IPS-18a (cell line): ENCODE measurements around the gene BDKRB1.

Experiments used
- H3K27ac ChIP-seq: one replicate; pipeline ENCODE4 v1.5.1; 2013; ENCODE audit warnings: low read length
- H3K27me3 ChIP-seq: one replicate; pipeline ENCODE4 v1.6.1; 2013; ENCODE audit warnings: mild to moderate bottlenecking, low read length; ENCODE audit not compliant: control insufficient read depth, insufficient read depth
- H3K36me3 ChIP-seq: one replicate; pipeline ENCODE4 v1.6.1; 2013; ENCODE audit warnings: low read depth, low read length; ENCODE audit not compliant: control insufficient read depth
- H3K4me1 ChIP-seq: one replicate; pipeline ENCODE4 v1.6.1; 2013; ENCODE audit warnings: low read depth, low read length; ENCODE audit not compliant: control insufficient read depth
- H3K4me3 ChIP-seq: one replicate; pipeline ENCODE4 v1.5.1; 2013; ENCODE audit warnings: low read length
- H3K9ac ChIP-seq: one replicate; pipeline ENCODE4 v1.6.1; 2013; ENCODE audit warnings: mild to moderate bottlenecking, low read length, moderate library complexity
- H3K9me3 ChIP-seq: one replicate; pipeline ENCODE4 v1.6.1; 2013; ENCODE audit warnings: low read depth, low read length; ENCODE audit not compliant: control insufficient read depth

Gene BDKRB1

DNA sequence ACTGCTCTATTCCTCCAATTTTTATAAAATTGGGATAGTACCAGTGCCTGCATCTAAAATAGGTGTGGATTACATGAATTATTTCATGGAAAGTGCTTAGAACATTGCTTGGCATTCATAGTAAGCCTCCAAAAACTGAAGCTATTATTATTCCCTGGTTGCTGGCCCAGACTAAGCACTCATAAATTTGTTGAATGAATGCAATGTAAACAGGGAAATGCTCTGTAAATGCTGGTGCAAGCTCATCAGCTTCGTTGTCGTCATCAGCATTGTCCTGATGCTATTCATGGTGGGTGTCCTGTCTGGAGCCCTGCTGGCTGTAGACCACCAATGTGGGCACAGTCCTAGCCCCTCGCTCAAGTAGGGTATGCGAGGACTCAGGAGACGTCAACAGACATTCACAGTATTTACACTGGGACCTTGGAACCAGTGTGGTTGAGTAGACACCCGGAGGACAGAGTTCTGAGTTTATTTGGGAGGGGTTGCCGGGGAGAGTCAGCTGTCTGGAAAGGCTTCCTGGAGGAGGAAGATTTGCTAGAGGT, 34.8 kb upstream of the BDKRB1 start:
- no peaks in the 10 kb centered on the region for H3K36me3 ChIP-seq
- no peaks in the 10 kb centered on the region for H3K4me1 ChIP-seq
- no peak overlapping the region for H3K27ac ChIP-seq
- no peak overlapping the region for H3K4me3 ChIP-seq
- H3K27me3 ChIP-seq, result no peaks in the 10 kb centered on the region
- no peak overlapping the region for H3K9ac ChIP-seq
- H3K9me3 ChIP-seq, result no peaks in the 10 kb centered on the region

DNA sequence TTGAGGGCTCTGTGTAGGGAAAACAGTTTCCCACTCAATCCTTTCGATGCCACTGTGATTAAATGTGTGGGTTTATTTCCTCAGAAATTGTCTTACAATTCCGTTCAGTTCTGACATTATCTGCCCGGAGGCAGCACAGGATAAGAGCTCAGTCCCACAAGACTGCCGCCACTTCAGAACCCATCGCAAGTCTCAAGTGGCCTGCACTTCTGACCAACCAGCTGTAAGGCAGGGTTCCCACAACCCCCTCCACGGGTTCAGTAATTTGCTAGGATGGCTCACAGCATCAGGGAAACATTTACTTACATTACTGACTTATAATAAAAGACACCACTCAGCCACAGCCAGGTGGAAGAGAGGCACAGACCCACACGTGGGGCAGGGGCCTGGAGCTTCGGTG, 34.2 kb upstream of the BDKRB1 start:
- no peaks in the 10 kb centered on the region for H3K4me1 ChIP-seq
- no peak overlapping the region for H3K4me3 ChIP-seq

DNA sequence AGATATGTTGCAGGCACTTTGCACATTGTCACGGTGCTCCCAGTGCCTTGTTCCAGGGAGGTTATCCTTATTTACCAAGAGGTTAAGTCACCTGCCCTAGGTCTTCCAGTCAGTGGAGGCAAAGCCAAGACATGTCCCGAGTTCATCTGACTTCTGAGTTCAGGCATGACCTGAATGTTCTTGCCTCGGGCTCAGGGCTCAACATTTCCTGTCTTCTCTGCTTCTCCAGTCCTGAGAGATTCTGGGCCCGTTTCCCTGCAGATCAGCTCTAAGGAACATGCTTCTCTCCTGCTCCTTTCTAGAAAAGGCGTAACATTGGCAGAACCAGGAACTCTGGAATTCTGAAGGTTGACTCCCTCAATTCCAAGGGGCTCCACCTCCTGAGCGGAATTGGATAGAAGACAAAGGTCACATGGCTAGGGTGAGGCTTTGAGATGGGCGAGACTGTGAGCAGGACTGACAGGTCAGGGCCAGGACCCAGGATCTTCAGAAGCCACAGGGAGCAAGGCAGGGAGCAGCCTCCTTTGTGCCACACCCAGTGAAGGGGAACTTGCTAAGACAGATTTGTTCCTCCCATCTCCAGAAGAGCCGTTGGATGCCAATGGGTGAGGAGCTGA, 31.4 kb upstream of the BDKRB1 start:
- Histone ChIP-seq H3K9ac (no peak overlapping the region), H3K4me1 (no peaks in the 10 kb centered on the region), H3K9me3 (no peaks in the 10 kb centered on the region), H3K27ac (no peak overlapping the region), H3K36me3 (no peaks in the 10 kb centered on the region), H3K27me3 (no peaks in the 10 kb centered on the region), H3K4me3 (no peak overlapping the region)

More for the DNA sequence above, 34.2 kb upstream of the BDKRB1 start:
- Histone ChIP-seq H3K9me3 (no peaks in the 10 kb centered on the region), H3K27me3 (no peaks in the 10 kb centered on the region), H3K9ac (no peak overlapping the region), H3K27ac (no peak overlapping the region), H3K36me3 (no peaks in the 10 kb centered on the region)

DNA sequence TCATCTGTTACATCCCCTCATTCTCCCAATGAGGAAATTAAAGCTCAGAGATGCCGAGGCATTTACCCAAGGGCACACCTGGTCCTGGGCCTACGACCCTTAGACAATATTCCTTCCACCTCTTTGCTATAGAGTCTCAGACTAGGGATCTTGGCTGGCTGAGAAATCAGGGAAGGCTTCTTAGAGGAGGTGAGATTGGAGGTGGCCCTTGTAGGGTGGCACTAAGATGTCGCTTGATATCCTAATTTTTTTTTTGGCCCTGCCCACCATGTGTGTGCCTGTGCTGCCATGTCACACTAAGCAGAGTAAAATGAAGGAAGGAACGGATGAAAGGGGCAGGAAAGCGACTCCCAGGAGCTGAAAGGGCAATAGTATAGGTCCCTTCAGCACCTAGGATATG, 30.8 kb upstream of the BDKRB1 start:
- H3K4me1 ChIP-seq, result no peaks in the 10 kb centered on the region
- H3K9ac ChIP-seq, result no peak overlapping the region
- no peak overlapping the region for H3K27ac ChIP-seq
- H3K9me3 ChIP-seq, result no peaks in the 10 kb centered on the region
- H3K4me3 ChIP-seq, result no peak overlapping the region
- H3K27me3 ChIP-seq, result no peaks in the 10 kb centered on the region
- no peaks in the 10 kb centered on the region for H3K36me3 ChIP-seq

DNA sequence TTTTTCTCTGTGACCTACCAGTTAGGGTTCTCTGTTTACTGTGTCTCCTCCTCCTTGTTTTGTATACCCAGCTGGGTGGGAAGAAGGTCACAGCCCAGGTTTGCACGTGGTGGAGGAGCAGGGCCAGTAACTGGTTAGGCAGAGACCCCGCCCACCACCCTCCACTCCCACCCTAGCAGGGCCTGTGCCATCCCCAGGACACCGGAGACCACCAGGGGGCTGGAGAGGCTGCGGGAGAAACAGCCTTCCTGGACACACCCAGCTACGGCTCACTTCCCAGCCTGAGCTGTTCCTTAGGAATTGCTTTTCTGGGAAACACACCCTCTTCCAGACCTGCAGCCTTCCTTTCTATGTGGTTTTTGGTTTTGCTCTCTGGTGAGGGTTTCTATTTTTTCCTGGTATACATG, 30.3 kb upstream of the BDKRB1 start:
- no peak overlapping the region for H3K4me3 ChIP-seq
- H3K4me1 ChIP-seq, result no peaks in the 10 kb centered on the region
- H3K9me3 ChIP-seq, result no peaks in the 10 kb centered on the region

DNA sequence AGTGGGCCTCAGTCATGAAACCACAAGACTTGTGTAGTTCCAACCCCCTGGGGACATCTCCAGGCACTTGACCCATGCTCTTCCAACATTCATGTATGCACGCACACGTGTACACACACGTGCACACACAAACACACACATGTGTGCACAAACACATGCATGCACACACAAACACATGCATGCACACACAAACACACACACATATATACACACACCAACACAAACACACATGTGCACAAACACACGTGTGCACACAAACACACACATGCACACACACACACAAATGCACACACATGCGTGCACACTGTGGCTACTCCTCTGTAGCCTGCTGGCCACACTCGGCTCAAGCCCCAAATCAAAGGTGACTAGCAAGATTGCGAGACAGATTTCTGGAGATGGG, 28.6 kb upstream of the BDKRB1 start:
- H3K4me3 ChIP-seq, result no peak overlapping the region

More for the DNA sequence above, 30.3 kb upstream of the BDKRB1 start:
- no peak overlapping the region for H3K9ac ChIP-seq
- H3K27ac ChIP-seq, result no peak overlapping the region
- H3K27me3 ChIP-seq, result no peaks in the 10 kb centered on the region
- H3K36me3 ChIP-seq, result no peaks in the 10 kb centered on the region

DNA sequence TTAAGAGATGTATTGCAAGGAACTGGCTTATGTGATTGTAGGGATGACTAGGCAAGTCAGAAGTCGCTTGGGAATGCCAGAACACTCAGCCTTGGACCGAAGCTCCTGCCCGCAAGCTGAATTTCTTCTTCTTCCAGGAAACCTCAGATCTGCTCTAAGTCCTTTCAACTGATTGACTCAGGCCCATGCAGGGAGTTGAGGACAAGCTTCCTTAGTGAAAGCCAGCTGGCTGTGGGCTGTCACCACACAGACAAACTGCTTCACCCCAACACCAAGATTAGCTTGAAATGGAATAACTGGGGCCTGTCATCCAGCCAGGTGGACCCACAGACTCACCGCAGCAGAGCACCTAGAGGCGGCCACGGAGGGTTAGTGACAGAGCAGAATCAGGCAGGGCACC, 26.7 kb upstream of the BDKRB1 start:
- Histone ChIP-seq H3K9me3 (no peaks in the 10 kb centered on the region), H3K9ac (no peak overlapping the region), H3K4me3 (no peak overlapping the region), H3K27me3 (no peaks in the 10 kb centered on the region), H3K36me3 (no peaks in the 10 kb centered on the region), H3K27ac (no peak overlapping the region), H3K4me1 (no peaks in the 10 kb centered on the region)

More for the DNA sequence above, 28.6 kb upstream of the BDKRB1 start:
- Histone ChIP-seq H3K9ac (no peak overlapping the region), H3K27me3 (no peaks in the 10 kb centered on the region), H3K27ac (no peak overlapping the region), H3K36me3 (no peaks in the 10 kb centered on the region), H3K9me3 (no peaks in the 10 kb centered on the region), H3K4me1 (no peaks in the 10 kb centered on the region)

DNA sequence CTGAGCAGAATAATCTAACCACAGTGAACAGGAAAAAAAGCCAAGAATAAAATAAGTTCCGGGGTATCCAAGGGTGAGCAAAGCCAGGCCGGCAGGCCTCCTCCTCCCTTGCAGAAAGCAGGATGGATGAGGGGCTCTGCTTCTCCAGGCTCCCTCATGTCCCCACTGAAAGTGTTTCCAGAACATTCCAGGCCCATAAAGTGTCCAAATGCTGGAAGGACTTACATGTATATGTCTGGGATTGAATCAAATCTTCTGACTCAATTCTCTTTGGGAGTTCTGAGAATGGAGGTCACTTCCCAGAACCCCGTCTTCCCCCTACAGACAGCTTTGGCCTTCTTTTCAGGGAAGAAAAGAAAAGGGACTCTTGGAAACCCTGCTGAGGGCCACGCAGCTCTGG, 25.0 kb upstream of the BDKRB1 start:
- H3K27ac ChIP-seq, result no peak overlapping the region
- no peaks in the 10 kb centered on the region for H3K27me3 ChIP-seq
- H3K36me3 ChIP-seq, result no peaks in the 10 kb centered on the region
- H3K9me3 ChIP-seq, result no peaks in the 10 kb centered on the region
- H3K4me1 ChIP-seq, result no peaks in the 10 kb centered on the region
- H3K4me3 ChIP-seq, result no peak overlapping the region
- H3K9ac ChIP-seq, result no peak overlapping the region

DNA sequence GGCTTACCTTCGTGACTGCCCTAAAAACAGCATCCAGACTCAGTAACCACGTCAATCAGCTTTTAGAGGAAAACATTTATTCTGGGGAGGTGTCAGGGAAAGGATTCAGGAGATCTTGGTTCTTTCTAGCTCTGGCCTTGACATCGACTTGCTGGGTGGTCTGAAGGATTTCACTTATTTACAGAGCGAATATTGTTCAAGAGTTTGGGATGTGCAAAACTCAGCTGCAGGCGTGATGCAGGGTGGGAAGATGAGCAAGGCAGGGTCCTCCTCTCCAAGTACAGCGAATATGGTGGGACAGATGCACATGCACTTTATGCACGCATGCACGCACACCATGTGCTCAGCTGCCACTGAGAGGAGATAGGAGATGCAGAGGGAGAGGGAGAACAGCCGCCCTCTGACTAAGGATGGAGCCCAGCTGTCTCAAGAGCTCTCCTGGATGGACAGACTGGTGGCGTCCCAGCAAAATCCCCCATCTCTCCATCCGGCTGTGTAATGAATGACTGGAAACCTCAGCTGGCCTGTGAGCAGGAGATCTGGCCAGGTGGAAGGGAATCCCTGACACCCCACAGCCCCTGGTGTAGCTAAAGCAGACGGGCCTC, 24.4 kb upstream of the BDKRB1 start:
- Histone ChIP-seq H3K9me3 (no peaks in the 10 kb centered on the region), H3K4me3 (no peak overlapping the region), H3K4me1 (no peaks in the 10 kb centered on the region), H3K9ac (no peak overlapping the region), H3K27ac (no peak overlapping the region), H3K27me3 (no peaks in the 10 kb centered on the region), H3K36me3 (no peaks in the 10 kb centered on the region)

DNA sequence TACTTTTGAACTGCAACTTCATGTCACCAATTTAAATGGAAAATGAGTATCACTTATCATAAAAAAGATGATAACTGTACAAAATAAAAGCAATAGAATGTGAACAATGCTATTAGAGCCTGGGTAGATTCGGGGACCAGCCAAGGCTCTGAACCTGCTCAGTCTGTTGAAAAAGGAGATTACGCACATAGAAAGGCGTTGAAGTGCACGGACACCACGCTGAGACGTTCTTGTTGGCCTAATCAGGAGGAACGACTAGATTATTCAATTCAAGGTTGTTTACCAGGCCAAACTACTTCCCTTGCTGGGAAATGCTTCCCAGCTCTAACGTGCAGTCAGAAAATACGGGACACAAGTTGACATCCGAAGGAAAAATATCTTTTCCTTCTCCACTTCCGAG, 23.5 kb upstream of the BDKRB1 start:
- Histone ChIP-seq H3K4me3 (no peak overlapping the region), H3K4me1 (no peaks in the 10 kb centered on the region), H3K9ac (no peak overlapping the region), H3K36me3 (no peaks in the 10 kb centered on the region), H3K9me3 (no peaks in the 10 kb centered on the region), H3K27ac (no peak overlapping the region), H3K27me3 (no peaks in the 10 kb centered on the region)

DNA sequence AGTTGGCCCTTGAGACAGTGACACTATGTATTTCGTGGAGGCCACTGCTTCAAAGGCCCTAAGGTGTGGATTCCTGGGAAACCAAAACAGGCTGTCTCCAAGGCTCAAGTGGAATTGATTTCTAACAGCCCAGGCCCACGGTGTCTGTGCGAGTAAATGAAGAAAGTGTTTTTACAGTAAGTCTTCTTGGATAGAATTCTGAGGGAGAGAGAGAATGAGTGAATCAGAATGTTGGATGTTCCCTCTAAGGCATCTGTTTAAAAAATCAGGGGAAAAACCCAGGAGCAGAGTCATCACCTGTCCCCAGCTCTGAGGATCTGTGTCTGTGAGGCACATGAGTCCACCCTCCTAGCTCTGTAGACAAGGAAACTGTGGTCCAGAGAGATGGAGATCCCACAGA, 22.3 kb upstream of the BDKRB1 start:
- H3K27me3 ChIP-seq, result no peaks in the 10 kb centered on the region
- H3K36me3 ChIP-seq, result no peaks in the 10 kb centered on the region
- H3K4me3 ChIP-seq, result no peak overlapping the region
- no peaks in the 10 kb centered on the region for H3K4me1 ChIP-seq
- H3K9ac ChIP-seq, result no peak overlapping the region
- H3K9me3 ChIP-seq, result no peaks in the 10 kb centered on the region
- H3K27ac ChIP-seq, result no peak overlapping the region

DNA sequence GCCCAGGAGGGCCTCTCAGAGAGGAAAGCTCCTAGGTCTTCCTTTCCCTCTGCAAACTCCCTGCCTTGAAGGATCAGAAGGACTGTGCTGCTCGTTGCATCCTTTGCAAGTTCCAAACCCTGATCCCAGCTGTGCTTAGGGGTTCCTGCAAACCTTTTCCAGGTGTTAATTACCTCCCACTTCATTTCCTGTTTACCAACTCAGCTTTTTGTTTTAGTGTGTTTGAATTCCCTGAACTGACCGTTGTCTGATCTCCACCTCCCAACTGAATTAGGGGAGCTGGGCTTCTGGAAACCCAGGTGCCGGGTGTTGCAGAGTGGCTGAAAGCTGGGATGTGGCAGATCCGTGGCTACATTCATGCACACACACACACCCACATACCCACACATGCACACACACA, 20.6 kb upstream of the BDKRB1 start:
- Histone ChIP-seq H3K9me3 (no peaks in the 10 kb centered on the region), H3K27ac (no peak overlapping the region), H3K36me3 (no peaks in the 10 kb centered on the region), H3K27me3 (no peaks in the 10 kb centered on the region), H3K4me3 (no peak overlapping the region), H3K9ac (no peak overlapping the region), H3K4me1 (no peaks in the 10 kb centered on the region)
